Measurements from ENCODE around the gene AKAP3.

Gene AKAP3

DNA sequence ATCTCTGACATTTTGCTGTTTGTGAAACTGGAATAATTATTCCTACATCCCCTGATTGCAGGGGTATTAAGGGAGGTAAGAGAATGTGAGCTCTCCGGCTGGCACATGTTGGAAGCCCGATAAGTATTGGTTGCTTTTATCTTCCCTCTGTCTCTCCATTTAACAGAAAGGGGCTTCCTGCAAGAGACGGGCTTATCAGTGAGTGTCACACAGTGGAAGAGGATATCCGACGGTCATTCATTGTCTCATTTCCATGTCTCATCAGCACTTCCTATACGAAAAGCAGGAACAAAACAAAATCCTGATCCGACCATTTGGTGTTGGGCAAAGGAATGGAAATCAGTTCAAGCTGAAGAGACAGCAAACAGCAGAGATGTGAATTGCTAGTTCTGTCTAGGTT is 76.2 kb downstream of the AKAP3 start:
- TF ChIP-seq CTCF (IDR thresholded peaks at IDR 0.05; ENCODE audit: poor library complexity, severe bottlenecking): no peak
- Histone ChIP-seq H3K36me3 (ENCODE audit: low read depth) (peaks cover 3% of the 10 kb centered on the region; the same call in 1 of the 2 replicates), H3K9me3 (ENCODE audit: severe bottlenecking) (no peaks in the 10 kb centered on the region), H3K4me1 (ENCODE audit: insufficient read depth, poor library complexity, severe bottlenecking) (no peaks in the 10 kb centered on the region), H3K27me3 (ENCODE audit: insufficient read depth, poor library complexity, severe bottlenecking) (no peaks in the 10 kb centered on the region), H3K4me3 (ENCODE audit: severe bottlenecking) (no peak overlapping the region), H3K27ac (ENCODE audit: poor library complexity, severe bottlenecking) (no peak overlapping the region)
- no peak for DNase-seq (ENCODE audit: low spot score)
- no peak for ATAC-seq (ENCODE audit: low read depth)

DNA sequence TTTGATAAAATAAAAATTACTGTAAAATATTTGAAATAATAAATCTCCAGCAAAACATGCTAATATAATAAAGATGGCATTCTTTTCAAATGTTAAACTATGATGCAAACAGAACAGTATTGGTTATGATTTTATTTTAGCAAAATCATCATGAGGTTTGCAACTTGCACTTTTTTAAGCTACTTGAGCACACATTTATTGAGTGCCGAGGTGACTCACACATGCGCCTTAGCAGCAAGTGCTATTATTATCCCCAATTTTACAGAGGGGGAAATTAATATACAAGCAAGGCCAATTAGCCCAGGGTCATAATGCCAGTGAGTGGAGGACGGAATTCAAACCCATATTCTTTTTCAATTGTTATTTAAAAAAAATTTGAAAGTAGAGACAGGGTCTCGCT is 79.6 kb downstream of the AKAP3 start:
- DNase-seq (ENCODE audit: low spot score) (no peak), ATAC-seq (ENCODE audit: low read depth) (no peak)
- no peak overlapping the region for H3K27ac ChIP-seq (ENCODE audit: poor library complexity, severe bottlenecking)
- no peak overlapping the region for H3K4me3 ChIP-seq (ENCODE audit: severe bottlenecking)
- H3K27me3 ChIP-seq (ENCODE audit: insufficient read depth, poor library complexity, severe bottlenecking): no peaks in the 10 kb centered on the region
- H3K9me3 ChIP-seq (ENCODE audit: severe bottlenecking): no peaks in the 10 kb centered on the region
- H3K36me3 ChIP-seq (ENCODE audit: low read depth): peaks cover 3% of the 10 kb centered on the region; the same call in 1 of the 2 replicates
- TF ChIP-seq CTCF (IDR thresholded peaks at IDR 0.05; ENCODE audit: poor library complexity, severe bottlenecking): no peak
- no peaks in the 10 kb centered on the region for H3K4me1 ChIP-seq (ENCODE audit: insufficient read depth, poor library complexity, severe bottlenecking)

GRCh38 chr12:4567073-4567881 is 81.6 kb downstream of the AKAP3 start:
- Histone ChIP-seq H3K4me1 (ENCODE audit: insufficient read depth, poor library complexity, severe bottlenecking) (no peaks in the 10 kb centered on the region), H3K9me3 (ENCODE audit: severe bottlenecking) (no peaks in the 10 kb centered on the region), H3K4me3 (ENCODE audit: severe bottlenecking) (no peak overlapping the region), H3K27ac (ENCODE audit: poor library complexity, severe bottlenecking) (no peak overlapping the region), H3K36me3 (ENCODE audit: low read depth) (peaks cover 3% of the 10 kb centered on the region; the same call in 1 of the 2 replicates), H3K27me3 (ENCODE audit: insufficient read depth, poor library complexity, severe bottlenecking) (no peaks in the 10 kb centered on the region)
- no peak for TF ChIP-seq CTCF (IDR thresholded peaks at IDR 0.05; ENCODE audit: poor library complexity, severe bottlenecking)
- DNase-seq (ENCODE audit: low spot score): no peak
- no peak for ATAC-seq (ENCODE audit: low read depth)

GRCh38 chr12:4566474-4566873 is 82.4 kb downstream of the AKAP3 start:
- ATAC-seq (ENCODE audit: low read depth) (no peak), DNase-seq (ENCODE audit: low spot score) (no peak)
- H3K9me3 ChIP-seq (ENCODE audit: severe bottlenecking): no peaks in the 10 kb centered on the region
- no peaks in the 10 kb centered on the region for H3K4me1 ChIP-seq (ENCODE audit: insufficient read depth, poor library complexity, severe bottlenecking)
- no peak overlapping the region for H3K4me3 ChIP-seq (ENCODE audit: severe bottlenecking)
- no peak for TF ChIP-seq CTCF (IDR thresholded peaks at IDR 0.05; ENCODE audit: poor library complexity, severe bottlenecking)
- no peaks in the 10 kb centered on the region for H3K27me3 ChIP-seq (ENCODE audit: insufficient read depth, poor library complexity, severe bottlenecking)
- no peak overlapping the region for H3K27ac ChIP-seq (ENCODE audit: poor library complexity, severe bottlenecking)
- peaks cover 3% of the 10 kb centered on the region; the same call in 1 of the 2 replicates for H3K36me3 ChIP-seq (ENCODE audit: low read depth)

Measured in RWPE2 (cell line).